ENCODE data around the gene PIBF1. TPM values are rescaled to one million over a fixed set of nuclear protein-coding genes. Genes with fewer than 3 reads are reported as not detected.

Gene PIBF1
- total RNA-seq, 4 donors from 2014 or later, result 9.9 to 18.9 (median 11.7) TPM

DNA sequence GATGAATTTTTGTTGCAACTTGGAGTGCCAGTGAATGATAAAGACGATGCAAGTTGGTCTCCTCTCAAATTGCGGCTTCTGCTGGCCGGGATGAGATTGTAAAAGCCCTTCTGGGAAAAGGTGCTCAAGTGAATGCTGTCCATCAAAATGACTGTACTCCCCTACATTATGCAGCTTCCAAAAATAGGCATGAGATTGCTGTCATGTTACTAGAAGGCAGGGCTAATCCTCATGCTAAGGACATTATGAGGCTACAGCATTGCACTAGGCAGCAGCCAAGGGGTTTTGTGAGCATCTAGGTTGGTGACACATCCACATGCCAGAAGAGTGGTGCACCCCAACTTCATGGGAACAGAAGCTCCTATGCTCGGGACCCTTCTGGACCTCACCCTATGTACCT is 254.6 kb downstream of the PIBF1 start:
- TF ChIP-seq POLR2AphosphoS5 (IDR thresholded peaks at IDR 0.05) (no peak), EP300 (IDR thresholded peaks at IDR 0.05) (no peak), POLR2A (IDR thresholded peaks at IDR 0.05) (no peak)
- TF ChIP-seq, protein P1, sequence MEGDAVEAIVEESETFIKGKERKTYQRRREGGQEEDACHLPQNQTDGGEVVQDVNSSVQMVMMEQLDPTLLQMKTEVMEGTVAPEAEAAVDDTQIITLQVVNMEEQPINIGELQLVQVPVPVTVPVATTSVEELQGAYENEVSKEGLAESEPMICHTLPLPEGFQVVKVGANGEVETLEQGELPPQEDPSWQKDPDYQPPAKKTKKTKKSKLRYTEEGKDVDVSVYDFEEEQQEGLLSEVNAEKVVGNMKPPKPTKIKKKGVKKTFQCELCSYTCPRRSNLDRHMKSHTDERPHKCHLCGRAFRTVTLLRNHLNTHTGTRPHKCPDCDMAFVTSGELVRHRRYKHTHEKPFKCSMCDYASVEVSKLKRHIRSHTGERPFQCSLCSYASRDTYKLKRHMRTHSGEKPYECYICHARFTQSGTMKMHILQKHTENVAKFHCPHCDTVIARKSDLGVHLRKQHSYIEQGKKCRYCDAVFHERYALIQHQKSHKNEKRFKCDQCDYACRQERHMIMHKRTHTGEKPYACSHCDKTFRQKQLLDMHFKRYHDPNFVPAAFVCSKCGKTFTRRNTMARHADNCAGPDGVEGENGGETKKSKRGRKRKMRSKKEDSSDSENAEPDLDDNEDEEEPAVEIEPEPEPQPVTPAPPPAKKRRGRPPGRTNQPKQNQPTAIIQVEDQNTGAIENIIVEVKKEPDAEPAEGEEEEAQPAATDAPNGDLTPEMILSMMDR (IDR thresholded peaks at IDR 0.05), result no peak
- no peak for DNase-seq (ENCODE audit: low spot score in 2 of 2)
- Histone ChIP-seq H3K36me3 (no peaks in the 10 kb centered on the region), H3K9me3 (no peaks in the 10 kb centered on the region), H3K4me1 (no peaks in the 10 kb centered on the region), H3K4me3 (no peak overlapping the region), H3K27me3 (no peaks in the 10 kb centered on the region), H3K27ac (no peak overlapping the region)
- 99% methylated on average over 4 of the region's 4 CpGs for WGBS

DNA sequence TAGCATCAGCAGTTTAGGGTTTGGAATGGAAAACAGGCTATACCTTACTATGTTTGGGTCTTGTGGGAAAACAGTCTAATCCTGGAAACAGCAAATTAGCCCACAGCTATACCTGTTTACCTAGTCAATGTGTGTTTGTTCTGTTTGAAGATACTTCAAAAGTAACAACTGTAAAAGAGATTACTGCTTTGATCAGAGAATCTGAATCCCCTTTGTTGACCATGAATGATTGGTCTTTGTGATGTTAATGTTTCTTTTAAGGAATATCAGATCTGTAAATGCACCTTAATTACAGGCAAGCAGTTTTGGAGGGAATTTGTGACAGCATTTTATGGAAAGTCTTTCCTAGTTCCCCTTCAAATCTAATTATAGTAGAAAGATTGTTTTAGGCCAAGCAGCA is 256.1 kb downstream of the PIBF1 start:
- DNase-seq (ENCODE audit: low spot score in 2 of 2), result no peak
- H3K36me3 ChIP-seq, result no peaks in the 10 kb centered on the region

DNA sequence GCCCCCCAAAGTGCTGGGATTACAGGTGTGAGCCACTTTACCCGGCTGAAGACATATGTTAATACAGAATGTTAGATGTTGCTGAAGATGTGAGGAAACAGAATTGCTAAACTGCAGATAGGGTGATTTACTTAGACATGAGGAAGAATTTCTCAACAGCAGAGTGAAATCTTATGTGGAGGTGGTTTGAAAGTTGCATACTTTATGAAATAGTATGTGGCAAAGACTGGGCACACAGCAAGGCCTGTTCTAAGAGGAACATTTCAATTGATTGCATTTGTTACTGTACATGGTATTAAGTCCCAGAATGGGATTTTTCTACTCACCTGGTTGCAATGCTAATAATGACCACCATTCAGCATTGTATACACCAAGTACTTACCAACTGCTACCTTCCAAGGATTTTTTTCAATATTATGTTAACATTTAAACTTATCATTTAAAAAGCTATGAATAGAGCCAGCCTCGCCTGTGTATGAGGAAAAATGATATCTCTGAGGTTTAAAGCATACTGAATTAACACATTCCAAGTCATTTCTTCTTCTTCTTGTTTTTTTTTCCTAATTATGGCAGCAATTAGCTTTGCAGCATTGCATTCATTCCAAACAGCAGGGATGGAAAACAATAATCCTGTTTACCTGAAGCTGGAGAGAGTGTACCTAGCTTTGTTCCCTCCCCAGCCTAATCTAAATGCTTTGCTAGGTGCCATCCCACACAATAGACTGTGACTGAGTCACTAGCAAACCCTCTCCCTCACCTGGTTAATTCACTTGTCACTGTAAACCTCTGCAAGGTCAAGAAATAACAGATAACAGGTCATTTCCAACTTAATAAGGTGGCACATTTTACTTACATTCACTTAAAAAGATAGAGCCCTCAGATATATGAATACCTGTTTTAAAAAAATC is 257.5 kb downstream of the PIBF1 start:
- WGBS, result 88% methylated on average over 2 of the region's 2 CpGs

More for the DNA sequence above, 256.1 kb downstream of the PIBF1 start:
- Histone ChIP-seq H3K27ac (no peak overlapping the region), H3K9me3 (no peaks in the 10 kb centered on the region), H3K27me3 (no peaks in the 10 kb centered on the region), H3K4me3 (no peak overlapping the region), H3K4me1 (no peaks in the 10 kb centered on the region)
- TF ChIP-seq EP300 (IDR thresholded peaks at IDR 0.05) (no peak), POLR2A (IDR thresholded peaks at IDR 0.05) (no peak), POLR2AphosphoS5 (IDR thresholded peaks at IDR 0.05) (no peak)
- TF ChIP-seq, protein P1 (IDR thresholded peaks at IDR 0.05), result no peak

DNA sequence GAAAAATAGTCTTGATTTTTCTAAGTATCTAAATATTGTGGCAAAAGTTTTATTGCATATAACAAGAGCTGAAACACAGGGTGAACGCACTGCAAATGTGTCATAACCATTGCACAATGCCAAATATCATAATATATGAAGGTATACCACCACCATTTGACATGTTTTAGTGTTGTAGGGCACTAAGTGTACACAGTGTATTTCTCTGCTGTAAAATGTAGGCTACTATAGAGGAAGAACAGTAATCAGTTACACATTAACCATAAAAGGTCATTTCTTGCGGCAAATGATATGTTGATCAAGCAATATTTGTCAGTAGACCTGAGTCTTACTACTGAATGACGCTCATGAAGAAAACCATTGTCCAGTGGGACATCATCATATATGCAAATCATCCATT is 258.6 kb downstream of the PIBF1 start:
- Histone ChIP-seq H3K27me3 (no peaks in the 10 kb centered on the region), H3K4me1 (no peaks in the 10 kb centered on the region), H3K4me3 (no peak overlapping the region), H3K36me3 (no peaks in the 10 kb centered on the region), H3K27ac (no peak overlapping the region), H3K9me3 (no peaks in the 10 kb centered on the region)
- no peak for TF ChIP-seq POLR2A (IDR thresholded peaks at IDR 0.05)
- TF ChIP-seq EP300 (IDR thresholded peaks at IDR 0.05), result no peak
- TF ChIP-seq POLR2AphosphoS5 (IDR thresholded peaks at IDR 0.05), result no peak
- TF ChIP-seq, protein P1 (IDR thresholded peaks at IDR 0.05), result no peak
- no peak for DNase-seq (ENCODE audit: low spot score in 2 of 2)
- WGBS, result 90% methylated on average over 3 of the region's 3 CpGs

More for the DNA sequence above, 257.5 kb downstream of the PIBF1 start:
- Histone ChIP-seq H3K4me3 (no peak overlapping the region), H3K27ac (no peak overlapping the region), H3K4me1 (no peaks in the 10 kb centered on the region), H3K27me3 (no peaks in the 10 kb centered on the region), H3K9me3 (no peaks in the 10 kb centered on the region), H3K36me3 (no peaks in the 10 kb centered on the region)
- TF ChIP-seq EP300 (IDR thresholded peaks at IDR 0.05), result no peak
- TF ChIP-seq, protein P1 (IDR thresholded peaks at IDR 0.05), result no peak
- DNase-seq (ENCODE audit: low spot score in 2 of 2), result no peak

DNA sequence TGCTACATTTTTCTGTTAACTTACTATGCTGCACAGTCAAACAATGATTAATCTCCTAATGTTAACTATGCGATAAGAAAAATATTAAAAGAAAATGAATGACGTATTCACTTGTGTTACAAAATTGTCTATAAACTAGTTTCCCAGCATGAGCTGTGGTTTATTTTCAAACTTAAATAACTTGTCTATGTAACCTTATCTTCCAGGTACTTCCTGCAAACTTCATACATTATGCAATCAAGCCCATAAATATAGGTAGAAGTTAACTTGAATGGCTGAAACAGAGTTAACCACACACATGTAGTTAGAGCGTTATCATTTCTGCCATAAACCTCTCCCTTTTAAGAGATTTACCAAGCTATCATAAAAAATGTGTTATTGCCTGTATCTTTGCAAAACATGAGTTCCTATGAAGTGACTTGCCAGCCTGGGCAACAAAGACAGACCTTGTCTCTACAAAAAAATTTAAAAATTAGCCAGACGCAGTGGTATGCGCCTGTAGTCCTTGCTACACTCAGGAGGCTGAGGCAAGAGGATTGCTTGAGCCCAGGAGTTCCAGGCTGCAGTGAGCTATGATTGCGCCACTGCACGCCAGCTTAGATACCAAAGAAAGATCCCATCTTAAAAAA is 259.1 kb downstream of the PIBF1 start:
- 79% methylated on average over 7 of the region's 7 CpGs for WGBS
- no peak overlapping the region for H3K4me3 ChIP-seq
- no peak for DNase-seq (ENCODE audit: low spot score in 2 of 2)
- no peaks in the 10 kb centered on the region for H3K9me3 ChIP-seq
- TF ChIP-seq POLR2AphosphoS5 (IDR thresholded peaks at IDR 0.05) (no peak), POLR2A (IDR thresholded peaks at IDR 0.05) (no peak), EP300 (IDR thresholded peaks at IDR 0.05) (no peak)
- TF ChIP-seq, protein P1 (IDR thresholded peaks at IDR 0.05), result no peak
- no peaks in the 10 kb centered on the region for H3K36me3 ChIP-seq
- no peaks in the 10 kb centered on the region for H3K27me3 ChIP-seq
- no peaks in the 10 kb centered on the region for H3K4me1 ChIP-seq
- no peak overlapping the region for H3K27ac ChIP-seq

Measured in suprapubic skin (tissue), 4 donors.